Hepatocyte (in vitro differentiated cells): ENCODE measurements around the gene FAM83B.

Experiments
- CTCF ChIP-seq: fragments of 200-600 bp; sonication (generic); IDR thresholded peaks from 2 replicates; pipeline ENCODE4 v1.5.1; 2016; ENCODE audit warnings: antibody characterized with exemption, mild to moderate bottlenecking; ENCODE audit not compliant: poor library complexity
- EZH2 ChIP-seq: fragments of 200-600 bp; sonication (generic); IDR thresholded peaks from 2 replicates; pipeline ENCODE4 v1.6.1; 2016; ENCODE audit warnings: antibody characterized with exemption, mild to moderate bottlenecking, borderline replicate concordance
- EZH2phosphoT487 ChIP-seq: fragments of 200-600 bp; sonication (generic); IDR thresholded peaks from one replicate; pipeline ENCODE4 v1.6.1; 2018; ENCODE audit warnings: antibody characterized with exemption, mild to moderate bottlenecking, low read depth, moderate library complexity; ENCODE audit not compliant: unreplicated experiment, severe bottlenecking

GRCh38 chr6:54810147-54810546, 36.4 kb upstream of the FAM83B start:
- TF ChIP-seq EZH2: no peak
- no peak for TF ChIP-seq CTCF
- TF ChIP-seq EZH2phosphoT487: no peak
